A673 (cell line): ENCODE results near the gene LGALS7. TPM values are rescaled to one million over a fixed set of nuclear protein-coding genes. Genes with fewer than 3 reads are reported as not detected.

ENCODE experiments used
- BruUV-seq: library from RNA; stranded (reverse); fragments of 400-500 nt; replicated peaks from 2 replicates; lab custom pipeline; 2021; lab: Mats Ljungman, UMichigan
- CTCF ChIA-PET: fragments of 300-600 bp; sonication (Branson Sonifier 250); formaldehyde crosslinking; loops from one replicate; lab custom pipeline; 2022; ENCODE audit warnings: antibody characterized with exemption; lab: Charles Lee
- POLR2A ChIA-PET: fragments of 300-600 bp; sonication (Branson Sonifier 250); formaldehyde crosslinking; loops from one replicate; lab custom pipeline; 2022; ENCODE audit warnings: antibody characterized with exemption; ENCODE audit not compliant: low non-redundant PET; lab: Charles Lee
- DNase-seq: peaks from one replicate; pipeline ENCODE4 v3.0.0-alpha.2; 2015; ENCODE audit warnings: low spot score
- H3K27ac ChIP-seq: fragments of 200-600 bp; sonication (generic); 2 replicates; pipeline ENCODE4 v1.5.1; 2016; ENCODE audit warnings: mixed run types, low read depth, mild to moderate bottlenecking, mixed read lengths, antibody characterized with exemption, low read length; ENCODE audit not compliant: poor library complexity, severe bottlenecking
- H3K27me3 ChIP-seq: fragments of 200-600 bp; sonication (generic); replicated peaks from 2 replicates; pipeline ENCODE4 v1.6.1; 2017; ENCODE audit warnings: mixed run types, low read depth, mild to moderate bottlenecking, mixed read lengths, antibody characterized with exemption, low read length; ENCODE audit not compliant: insufficient read depth, poor library complexity
- H3K36me3 ChIP-seq: fragments of 200-600 bp; sonication (generic); 2 replicates; pipeline ENCODE4 v1.6.1; 2016; ENCODE audit warnings: mixed run types, mild to moderate bottlenecking, mixed read lengths, antibody characterized with exemption, low read length; ENCODE audit not compliant: insufficient read depth, poor library complexity, severe bottlenecking
- H3K4me1 ChIP-seq: fragments of 200-600 bp; sonication (generic); 2 replicates; pipeline ENCODE4 v1.6.1; 2017; ENCODE audit warnings: mixed run types, mild to moderate bottlenecking, mixed read lengths, antibody characterized with exemption, low read length; ENCODE audit not compliant: insufficient read depth, poor library complexity, severe bottlenecking
- H3K4me3 ChIP-seq: fragments of 200-600 bp; sonication (generic); 2 replicates; pipeline ENCODE4 v1.5.1; 2016; ENCODE audit warnings: low read depth, mixed run types, mild to moderate bottlenecking, mixed read lengths, low read length; ENCODE audit not compliant: poor library complexity, severe bottlenecking
- H3K9me3 ChIP-seq: fragments of 200-600 bp; sonication (generic); 2 replicates; pipeline ENCODE4 v1.6.1; 2016; ENCODE audit warnings: mixed run types, low read depth, mild to moderate bottlenecking, mixed read lengths, antibody characterized with exemption, low read length; ENCODE audit not compliant: poor library complexity, severe bottlenecking
- EZH2 ChIP-seq: fragments of 200-600 bp; sonication (generic); IDR thresholded peaks from 2 replicates; pipeline ENCODE4 v1.6.1; 2017; ENCODE audit warnings: borderline replicate concordance, low read depth, mild to moderate bottlenecking, mixed read lengths, antibody characterized with exemption, low read length; ENCODE audit not compliant: poor library complexity, severe bottlenecking
- intact Hi-C: fragments of 100-400 bp; cut with micrococcal nuclease; formaldehyde crosslinking; loops from one replicate; pipeline ENCODE4 v1.10.0; 2022; ENCODE audit not compliant: unreplicated experiment
- total RNA-seq: library from RNA; stranded (reverse); gene quantifications from 2 replicates; pipeline ENCODE4 v1.2.3, GENCODE V29; 2021
- TF ChIP-seq, protein P1 (sequence below): fragments of 300-800, 200-600 bp; sonication (generic); conservative IDR thresholded peaks from 2 replicates; pipeline ENCODE4 v1.5.1; 2017; ENCODE audit warnings: low read depth, mild to moderate bottlenecking, antibody characterized with exemption, low read length, moderate library complexity, mixed read lengths

The LGALS7 gene
- total RNA-seq, 1 experiment from 2014 or later, result not detected

DNA sequence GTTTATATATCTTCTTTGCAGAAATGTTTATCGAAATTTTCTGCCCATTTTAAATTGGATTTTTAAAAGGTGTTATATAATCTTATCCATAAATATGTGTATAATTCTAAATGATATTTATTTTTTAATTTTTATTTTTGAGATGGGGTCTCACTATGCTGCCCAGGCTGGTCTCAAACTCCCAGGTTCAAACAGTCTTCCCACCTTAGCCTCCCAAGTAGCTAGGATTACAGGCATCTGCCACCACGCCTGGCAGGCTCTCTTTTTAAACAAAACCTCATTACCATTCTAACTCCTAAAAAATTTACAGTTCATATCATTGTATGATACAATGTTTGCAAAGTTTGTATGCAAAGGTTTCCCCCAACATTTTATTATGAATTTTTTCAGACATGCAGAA is 22.8 kb upstream of the LGALS7 start:
- Histone ChIP-seq H3K27me3 (no peaks in the 10 kb centered on the region), H3K9me3 (no peaks in the 10 kb centered on the region), H3K4me3 (no peak overlapping the region), H3K27ac (no peak overlapping the region), H3K4me1 (peaks cover 9% of the 10 kb centered on the region), H3K36me3 (no peaks in the 10 kb centered on the region)
- no peak for DNase-seq
- ChIA-PET POLR2A (no interaction called here), CTCF (no interaction called here)
- no TSS peak for BruUV-seq
- no peak for TF ChIP-seq EZH2
- TF ChIP-seq, protein P1, sequence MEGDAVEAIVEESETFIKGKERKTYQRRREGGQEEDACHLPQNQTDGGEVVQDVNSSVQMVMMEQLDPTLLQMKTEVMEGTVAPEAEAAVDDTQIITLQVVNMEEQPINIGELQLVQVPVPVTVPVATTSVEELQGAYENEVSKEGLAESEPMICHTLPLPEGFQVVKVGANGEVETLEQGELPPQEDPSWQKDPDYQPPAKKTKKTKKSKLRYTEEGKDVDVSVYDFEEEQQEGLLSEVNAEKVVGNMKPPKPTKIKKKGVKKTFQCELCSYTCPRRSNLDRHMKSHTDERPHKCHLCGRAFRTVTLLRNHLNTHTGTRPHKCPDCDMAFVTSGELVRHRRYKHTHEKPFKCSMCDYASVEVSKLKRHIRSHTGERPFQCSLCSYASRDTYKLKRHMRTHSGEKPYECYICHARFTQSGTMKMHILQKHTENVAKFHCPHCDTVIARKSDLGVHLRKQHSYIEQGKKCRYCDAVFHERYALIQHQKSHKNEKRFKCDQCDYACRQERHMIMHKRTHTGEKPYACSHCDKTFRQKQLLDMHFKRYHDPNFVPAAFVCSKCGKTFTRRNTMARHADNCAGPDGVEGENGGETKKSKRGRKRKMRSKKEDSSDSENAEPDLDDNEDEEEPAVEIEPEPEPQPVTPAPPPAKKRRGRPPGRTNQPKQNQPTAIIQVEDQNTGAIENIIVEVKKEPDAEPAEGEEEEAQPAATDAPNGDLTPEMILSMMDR, result no peak
- intact Hi-C loops, result no loop called here

DNA sequence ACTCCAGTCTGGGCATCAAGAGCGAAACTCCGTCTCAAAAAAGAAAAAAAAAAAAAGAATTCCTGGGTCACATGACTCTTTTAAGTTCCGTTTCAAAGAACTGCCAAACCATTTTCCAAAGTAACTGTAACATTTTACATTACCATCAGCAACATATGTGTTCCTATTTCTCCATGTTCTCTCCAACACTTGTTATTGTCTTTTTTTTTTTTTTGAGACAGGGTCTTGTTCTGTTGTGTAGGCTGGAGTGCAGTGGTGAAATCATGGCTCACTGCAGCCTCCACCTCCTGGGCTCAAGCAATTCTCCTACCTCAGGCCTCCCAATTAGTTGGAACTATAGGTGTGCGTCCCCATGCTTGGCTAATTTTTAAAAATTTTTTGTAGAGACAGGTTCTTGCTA is 22.2 kb upstream of the LGALS7 start:
- no peak overlapping the region for H3K4me3 ChIP-seq
- H3K36me3 ChIP-seq, result no peaks in the 10 kb centered on the region
- H3K27ac ChIP-seq, result no peak overlapping the region
- peaks cover 9% of the 10 kb centered on the region for H3K4me1 ChIP-seq
- POLR2A ChIA-PET, result no interaction called here
- no TSS peak for BruUV-seq
- intact Hi-C loops, result no loop called here
- TF ChIP-seq, protein P1, result no peak
- TF ChIP-seq EZH2, result no peak
- CTCF ChIA-PET, result no interaction called here
- no peaks in the 10 kb centered on the region for H3K27me3 ChIP-seq
- no peaks in the 10 kb centered on the region for H3K9me3 ChIP-seq
- no peak for DNase-seq

DNA sequence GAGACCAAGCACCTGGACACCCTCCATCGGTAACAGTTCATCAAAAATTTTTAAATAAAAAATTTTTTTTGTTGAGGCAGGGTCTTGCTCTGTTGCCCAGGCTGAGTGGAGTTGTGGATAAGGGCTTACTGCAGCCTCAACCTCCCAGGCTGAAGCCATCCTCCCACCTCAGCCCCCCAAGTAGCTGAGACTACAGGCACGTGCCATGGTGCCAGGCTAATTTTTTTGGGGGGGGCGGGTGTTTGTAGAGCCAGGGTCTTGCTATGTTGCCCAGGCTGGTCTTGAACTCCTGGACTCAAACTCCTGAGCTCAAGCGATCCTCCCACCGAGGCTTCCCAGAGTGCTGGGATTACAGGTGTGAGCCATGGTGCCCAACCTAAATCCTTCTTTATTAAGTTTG is 20.4 kb upstream of the LGALS7 start:
- no TSS peak for BruUV-seq
- intact Hi-C loops, result no loop called here
- H3K27ac ChIP-seq, result no peak overlapping the region
- CTCF ChIA-PET, result no interaction called here
- TF ChIP-seq, protein P1, result no peak
- no peak for TF ChIP-seq EZH2
- POLR2A ChIA-PET, result no interaction called here
- H3K27me3 ChIP-seq, result no peaks in the 10 kb centered on the region
- H3K9me3 ChIP-seq, result no peaks in the 10 kb centered on the region
- H3K36me3 ChIP-seq, result no peaks in the 10 kb centered on the region
- no peak for DNase-seq
- no peak overlapping the region for H3K4me3 ChIP-seq
- peaks cover 9% of the 10 kb centered on the region for H3K4me1 ChIP-seq
